H1 (cell line): Measurements from ENCODE around the gene PLEKHH2. TPM values are rescaled to one million over a fixed set of nuclear protein-coding genes. Genes with fewer than 3 reads are reported as not detected.

Experiments used
- CTCF ChIA-PET: fragments of 300-600 bp; sonication (Branson Sonifier 250); formaldehyde crosslinking; loops from one replicate; lab custom pipeline; 2021; ENCODE audit not compliant: partially characterized antibody; lab: Charles Lee
- POLR2A ChIA-PET: fragments of 300-600 bp; sonication (Branson Sonifier 250); formaldehyde crosslinking; loops from one replicate; lab custom pipeline; 2021; ENCODE audit warnings: inconsistent platforms; ENCODE audit not compliant: partially characterized antibody; lab: Charles Lee
- DNase-seq, 2 experiments: peaks; one replicate each; pipeline versions ENCODE4 v3.0.0 to v3.0.0-alpha.2; 2010 to 2022; ENCODE audit warnings: low spot score in 2 of 2, low read depth in 1 of 2, mixed read lengths in 1 of 2
- FAIRE-seq: peaks from 2 replicates; lab custom pipeline; 2011; peaks lifted over from hg19 to GRCh38; lab: Jason Lieb, UNC
- H2AFZ ChIP-seq: 2 replicates; pipeline ENCODE4 v1.8.1; 2012; ENCODE audit warnings: low read length, inconsistent platforms
- H2AK5ac ChIP-seq: 2 replicates; pipeline ENCODE4 v1.6.1; 2013; ENCODE audit warnings: low read depth, low read length
- H2BK120ac ChIP-seq: replicated peaks from 2 replicates; pipeline ENCODE3; 2013; ENCODE audit warnings: low read depth, low read length, inconsistent platforms
- H2BK12ac ChIP-seq: 2 replicates; pipeline ENCODE4 v1.6.1; 2013; ENCODE audit warnings: low read depth, low read length
- H2BK15ac ChIP-seq: 2 replicates; pipeline ENCODE4 v1.6.1; 2013; ENCODE audit warnings: low read length
- H2BK20ac ChIP-seq: 2 replicates; pipeline ENCODE4 v1.6.1; 2013; ENCODE audit warnings: low read length
- H2BK5ac ChIP-seq: 2 replicates; pipeline ENCODE4 v1.6.1; 2013; ENCODE audit warnings: low read depth, low read length
- H3K14ac ChIP-seq: 2 replicates; pipeline ENCODE4 v1.6.1; 2013; ENCODE audit warnings: inconsistent platforms; ENCODE audit not compliant: insufficient read length
- H3K18ac ChIP-seq: 2 replicates; pipeline ENCODE4 v1.6.1; 2013; ENCODE audit warnings: low read length; ENCODE audit errors: extremely low read depth
- H3K23ac ChIP-seq: 2 replicates; pipeline ENCODE4 v1.6.1; 2013; ENCODE audit warnings: inconsistent platforms; ENCODE audit not compliant: insufficient read length
- H3K23me2 ChIP-seq: 2 replicates; pipeline ENCODE4 v1.6.1; 2013; ENCODE audit warnings: low read depth, low read length
- H3K27ac ChIP-seq: 2 replicates; pipeline ENCODE4 v1.6.1; 2011; ENCODE audit warnings: low read depth, low read length, inconsistent platforms
- H3K27me3 ChIP-seq, 4 experiments: replicated peaks in 1 of 4; 1 replicate in 1 of 4; 2 replicates in 3 of 4; pipeline versions ENCODE4 v1.6.1 to v1.8.1; 2011 to 2013; ENCODE audit warnings: low read length in 3 of 4, mild to moderate bottlenecking in 3 of 4, inconsistent platforms in 2 of 4, mixed read lengths in 2 of 4, moderate library complexity in 1 of 4; ENCODE audit not compliant: control insufficient read depth in 3 of 4, insufficient read depth in 3 of 4; ENCODE audit errors: extremely low read depth in 1 of 4
- H3K36me3 ChIP-seq, 4 experiments: 2 replicates each; pipeline versions ENCODE4 v1.6.1 to v1.8.1; 2011 to 2013; ENCODE audit warnings: mild to moderate bottlenecking in 4 of 4, low read length in 3 of 4, moderate library complexity in 2 of 4, control low read depth in 1 of 4, inconsistent platforms in 1 of 4; ENCODE audit not compliant: insufficient read depth in 4 of 4, control insufficient read depth in 2 of 4
- H3K4ac ChIP-seq: replicated peaks from 2 replicates; pipeline ENCODE3; 2013; ENCODE audit warnings: low read length, low read depth, mixed read lengths, inconsistent platforms; ENCODE audit not compliant: insufficient read length
- H3K4me1 ChIP-seq, 4 experiments: replicated peaks in 1 of 4; 1 replicate in 1 of 4; 2 replicates in 3 of 4; pipeline versions ENCODE4 v1.6.1 to v1.8.1; 2011 to 2013; ENCODE audit warnings: low read length in 3 of 4, inconsistent platforms in 2 of 4, mixed read lengths in 1 of 4; ENCODE audit not compliant: insufficient read depth in 4 of 4, control insufficient read depth in 3 of 4
- H3K4me2 ChIP-seq, 2 experiments: 2 replicates each; pipeline versions ENCODE4 v1.6.1 to v1.8.1; 2011 to 2013; ENCODE audit warnings: low read depth in 2 of 2, low read length in 2 of 2, control low read depth in 1 of 2, inconsistent platforms in 1 of 2, mild to moderate bottlenecking in 1 of 2; ENCODE audit not compliant: insufficient read depth in 1 of 2
- H3K4me3 ChIP-seq, 4 experiments: fragments of 200-600, 300-600 bp in 1 of 4; sonication (generic), shearing (Covaris generic), sonication (Bioruptor Twin) in 1 of 4; 2 replicates each; pipeline versions ENCODE4 v1.5.1 to v1.8.1; 2011 to 2016; ENCODE audit warnings: low read length in 4 of 4, low read depth in 3 of 4, control low read depth in 2 of 4, inconsistent platforms in 2 of 4, mild to moderate bottlenecking in 2 of 4, mixed read lengths in 1 of 4, moderate library complexity in 1 of 4; ENCODE audit not compliant: insufficient read depth in 2 of 4; ENCODE audit errors: extremely low read depth in 1 of 4
- H3K56ac ChIP-seq: replicated peaks from 2 replicates; pipeline ENCODE3; 2013; ENCODE audit warnings: low read depth, mild to moderate bottlenecking, mixed read lengths, low read length, inconsistent platforms; ENCODE audit not compliant: insufficient read length
- H3K79me1 ChIP-seq: 2 replicates; pipeline ENCODE4 v1.6.1; 2013; ENCODE audit warnings: low read depth, low read length, control low read depth
- H3K79me2 ChIP-seq, 2 experiments: 2 replicates each; pipeline versions ENCODE4 v1.6.1 to v1.8.1; 2012 to 2013; ENCODE audit warnings: low read length in 2 of 2, mild to moderate bottlenecking in 2 of 2, inconsistent platforms in 1 of 2; ENCODE audit not compliant: insufficient read depth in 2 of 2, control insufficient read depth in 1 of 2
- H3K9ac ChIP-seq, 4 experiments: replicated peaks in 1 of 4; 1 replicate in 1 of 4; 2 replicates in 3 of 4; pipeline versions ENCODE4 v1.6.1 to v1.8.1; 2011 to 2013; ENCODE audit warnings: low read depth in 3 of 4, low read length in 3 of 4, control low read depth in 2 of 4, mild to moderate bottlenecking in 2 of 4, moderate library complexity in 2 of 4, inconsistent platforms in 1 of 4; ENCODE audit errors: extremely low read depth in 1 of 4
- H3K9me3 ChIP-seq, 2 experiments: 2 replicates each; pipeline versions ENCODE4 v1.6.1 to v1.8.1; 2012 to 2013; ENCODE audit warnings: mild to moderate bottlenecking in 2 of 2, moderate library complexity in 2 of 2, control low read depth in 1 of 2, inconsistent platforms in 1 of 2, low read depth in 1 of 2, low read length in 1 of 2, mixed read lengths in 1 of 2; ENCODE audit not compliant: insufficient read depth in 2 of 2
- H4K20me1 ChIP-seq, 2 experiments: replicated peaks in 1 of 2; 2 replicates each; pipeline versions ENCODE3 to v1.8.1; 2011 to 2013; ENCODE audit warnings: inconsistent platforms in 2 of 2, low read length in 2 of 2, mild to moderate bottlenecking in 1 of 2; ENCODE audit not compliant: insufficient read depth in 2 of 2, control insufficient read depth in 1 of 2
- H4K5ac ChIP-seq: 2 replicates; pipeline ENCODE4 v1.6.1; 2013; ENCODE audit warnings: low read length, low read depth, mixed read lengths, inconsistent platforms; ENCODE audit not compliant: insufficient read length
- H4K8ac ChIP-seq: 2 replicates; pipeline ENCODE4 v1.8.0; 2013; ENCODE audit warnings: mild to moderate bottlenecking, moderate library complexity, low read length, inconsistent platforms; ENCODE audit not compliant: insufficient read depth; ENCODE audit errors: extremely low read depth
- H4K91ac ChIP-seq: replicated peaks from 2 replicates; pipeline ENCODE3; 2013; ENCODE audit warnings: low read length, mixed read lengths, inconsistent platforms; ENCODE audit not compliant: insufficient read length
- ASH2L ChIP-seq: fragments of 200-600, 300-600 bp; sonication (generic); IDR thresholded peaks from one replicate; pipeline ENCODE4 v1.7.1; 2017; ENCODE audit warnings: low read length
- CBX5 ChIP-seq: fragments of 300-800, 300-1000 bp; sonication (generic); IDR thresholded peaks from 2 replicates; pipeline ENCODE4 v1.7.1; 2016; ENCODE audit warnings: antibody characterized with exemption, low read length, low read depth
- HDAC2 ChIP-seq, 2 experiments: fragments of 300-600 bp in 1 of 2; sonication (generic) in 1 of 2; IDR thresholded peaks; 2 replicates each; pipeline ENCODE4 v1.6.1; 2011 to 2012; ENCODE audit warnings: low read depth in 2 of 2, low read length in 2 of 2, mild to moderate bottlenecking in 2 of 2, moderate library complexity in 2 of 2, borderline replicate concordance in 1 of 2, inconsistent platforms in 1 of 2
- MAFK ChIP-seq: IDR thresholded peaks from 2 replicates; pipeline ENCODE4 v1.6.1; 2012; ENCODE audit warnings: low read depth, mild to moderate bottlenecking, improper control_type of control experiment, low read length
- POU5F1 ChIP-seq: IDR thresholded peaks from 2 replicates; pipeline ENCODE4 v1.6.1; 2011; ENCODE audit warnings: low read depth, mild to moderate bottlenecking, low read length, moderate library complexity
- SP1 ChIP-seq: IDR thresholded peaks from 2 replicates; pipeline ENCODE4 v1.6.1; 2011; ENCODE audit warnings: low read depth, low read length
- TAF7 ChIP-seq: optimal IDR thresholded peaks from 2 replicates; pipeline ENCODE3; 2011; ENCODE audit warnings: low read depth, mild to moderate bottlenecking, inconsistent platforms, low read length, moderate library complexity, borderline replicate concordance
- TCF12 ChIP-seq: IDR thresholded peaks from 2 replicates; pipeline ENCODE4 v1.6.1; 2011; ENCODE audit warnings: low read depth, mild to moderate bottlenecking, low read length
- YY1 ChIP-seq: IDR thresholded peaks from 2 replicates; pipeline ENCODE4 v1.6.1; 2011; ENCODE audit warnings: low read depth, mild to moderate bottlenecking, low read length
- WGBS, 2 experiments: shearing (Covaris generic) in 1 of 2; methylation state at CpG; one replicate each; pipeline versions ENCODE4 v1.1.6 to v1.1.7; 2013 to 2015; ENCODE audit warnings: low lambda C conversion rate in 2 of 2, mixed read lengths in 2 of 2, inconsistent platforms in 1 of 2, low coverage in 1 of 2, missing lambda C conversion rate in 1 of 2; ENCODE audit not compliant: insufficient replicate concordance in 2 of 2, insufficient coverage in 1 of 2, insufficient read length in 1 of 2; ENCODE audit errors: extremely low coverage in 1 of 2, missing lambda C conversion rate in 1 of 2; 5-methylcytosine and 5-hydroxymethylcytosine counted together
- polyA plus RNA-seq, 7 experiments: library from polyadenylated mRNA; depleted of rRNA in 3 of 7; stranded (reverse) in 5 of 7; unstranded in 2 of 7; fragments of >200 nt in 5 of 7; fragments of 200-250 nt in 2 of 7; gene quantifications; 1 replicate in 5 of 7; 2 replicates in 1 of 7; 4 replicates in 1 of 7; pipeline versions ENCODE4 v1.2.1 to v1.2.3, GENCODE V29; 2011 to 2013; ENCODE audit warnings: missing spikeins in 2 of 7, mixed read lengths in 2 of 7
- total RNA-seq: library from RNA; stranded (reverse); fragmentation: NEBNext Ultra II Directional; extraction: Animal tissue kit (Norgen Biotek cat#: 25700); gene quantifications from 2 replicates; pipeline ENCODE4 v1.2.1, GENCODE V29; 2021
- TF ChIP-seq, protein P1 (sequence below), 3 experiments: IDR thresholded peaks; 1 replicate in 2 of 3; 2 replicates in 1 of 3; pipeline versions ENCODE4 v1.5.1 to v1.6.1; 2011; ENCODE audit warnings: low read length in 3 of 3, mild to moderate bottlenecking in 3 of 3, inconsistent platforms in 2 of 3, low read depth in 1 of 3, moderate library complexity in 1 of 3; ENCODE audit not compliant: insufficient read depth in 1 of 3; ENCODE audit errors: control extremely low read depth in 1 of 3
- TF ChIP-seq, protein P2 (sequence below): IDR thresholded peaks from 2 replicates; pipeline ENCODE4 v1.6.1; 2011; ENCODE audit warnings: low read length, improper control_type of control experiment

The PLEKHH2 gene
- total and polyA plus RNA-seq, 2 of the 8 experiments (the other 6 are each of a cell fraction or from before 2014, with no cell fraction given): 2.2 to 5.0 TPM

DNA sequence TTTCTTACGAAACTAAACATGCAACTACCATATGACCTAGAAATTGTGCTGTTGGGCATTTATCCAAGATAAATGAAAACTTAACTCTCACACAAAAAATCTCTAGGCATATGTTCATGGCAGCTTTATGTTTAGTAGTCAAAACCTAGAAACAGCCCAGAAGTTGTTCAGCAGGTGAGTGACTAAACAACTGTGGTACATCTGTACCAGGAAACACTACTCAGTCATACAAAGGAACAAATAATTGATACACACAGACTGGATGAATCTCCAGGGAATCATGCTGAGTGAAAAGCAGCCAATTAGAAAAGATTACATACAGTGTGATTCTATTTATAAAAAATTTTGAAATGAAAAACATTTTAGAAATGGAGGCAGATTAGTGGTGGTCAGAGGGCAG is 166.1 kb downstream of the PLEKHH2 start:
- Histone ChIP-seq H3K27me3 (no peaks in the 10 kb centered on the region), H3K79me2 (no peaks in the 10 kb centered on the region), H3K9me3 (no peaks in the 10 kb centered on the region), H3K14ac (no peak overlapping the region), H3K79me1 (no peaks in the 10 kb centered on the region), H3K18ac (no peak overlapping the region), H4K91ac (no peak overlapping the region), H3K23ac (no peak overlapping the region), H3K27ac (no peak overlapping the region), H2BK20ac (no peak overlapping the region), H3K4ac (no peak overlapping the region), H3K4me1 (no peaks in the 10 kb centered on the region), H4K8ac (no peak overlapping the region), H3K23me2 (no peaks in the 10 kb centered on the region), H2BK5ac (no peak overlapping the region), H3K56ac (no peak overlapping the region), H2AK5ac (no peak overlapping the region), H3K4me2 (no peak overlapping the region), H2BK120ac (no peak overlapping the region), H4K20me1 (no peaks in the 10 kb centered on the region), H3K9ac (no peak overlapping the region), H2BK15ac (no peak overlapping the region), H3K36me3 (no peaks in the 10 kb centered on the region), H2AFZ (no peak overlapping the region), H2BK12ac (no peak overlapping the region), H3K4me3 (no peak overlapping the region), H4K5ac (no peak overlapping the region)
- ChIA-PET CTCF (no interaction called here), POLR2A (no interaction called here)
- 88% methylated on average over 1 of the region's 1 CpG; no CpG with 5 or more reads in 1 of the 2 experiments for WGBS, 2 experiments
- no peak for FAIRE-seq
- no peak for DNase-seq
- TF ChIP-seq CBX5 (no peak), YY1 (no peak), HDAC2 (IDR thresholded peaks at IDR 0.05; ENCODE audit: borderline replicate concordance in 1 of 2, low read depth in 2 of 2, low read length in 2 of 2) (no peak), SP1 (no peak), MAFK (no peak), POU5F1 (no peak), TAF7 (no peak), ASH2L (no peak), TCF12 (no peak)
- TF ChIP-seq, protein P1, sequence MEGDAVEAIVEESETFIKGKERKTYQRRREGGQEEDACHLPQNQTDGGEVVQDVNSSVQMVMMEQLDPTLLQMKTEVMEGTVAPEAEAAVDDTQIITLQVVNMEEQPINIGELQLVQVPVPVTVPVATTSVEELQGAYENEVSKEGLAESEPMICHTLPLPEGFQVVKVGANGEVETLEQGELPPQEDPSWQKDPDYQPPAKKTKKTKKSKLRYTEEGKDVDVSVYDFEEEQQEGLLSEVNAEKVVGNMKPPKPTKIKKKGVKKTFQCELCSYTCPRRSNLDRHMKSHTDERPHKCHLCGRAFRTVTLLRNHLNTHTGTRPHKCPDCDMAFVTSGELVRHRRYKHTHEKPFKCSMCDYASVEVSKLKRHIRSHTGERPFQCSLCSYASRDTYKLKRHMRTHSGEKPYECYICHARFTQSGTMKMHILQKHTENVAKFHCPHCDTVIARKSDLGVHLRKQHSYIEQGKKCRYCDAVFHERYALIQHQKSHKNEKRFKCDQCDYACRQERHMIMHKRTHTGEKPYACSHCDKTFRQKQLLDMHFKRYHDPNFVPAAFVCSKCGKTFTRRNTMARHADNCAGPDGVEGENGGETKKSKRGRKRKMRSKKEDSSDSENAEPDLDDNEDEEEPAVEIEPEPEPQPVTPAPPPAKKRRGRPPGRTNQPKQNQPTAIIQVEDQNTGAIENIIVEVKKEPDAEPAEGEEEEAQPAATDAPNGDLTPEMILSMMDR (IDR thresholded peaks at IDR 0.05; ENCODE audit: control extremely low read depth in 1 of 3, insufficient read depth in 1 of 3, low read depth in 1 of 3, low read length in 3 of 3): no peak
- TF ChIP-seq, protein P2, sequence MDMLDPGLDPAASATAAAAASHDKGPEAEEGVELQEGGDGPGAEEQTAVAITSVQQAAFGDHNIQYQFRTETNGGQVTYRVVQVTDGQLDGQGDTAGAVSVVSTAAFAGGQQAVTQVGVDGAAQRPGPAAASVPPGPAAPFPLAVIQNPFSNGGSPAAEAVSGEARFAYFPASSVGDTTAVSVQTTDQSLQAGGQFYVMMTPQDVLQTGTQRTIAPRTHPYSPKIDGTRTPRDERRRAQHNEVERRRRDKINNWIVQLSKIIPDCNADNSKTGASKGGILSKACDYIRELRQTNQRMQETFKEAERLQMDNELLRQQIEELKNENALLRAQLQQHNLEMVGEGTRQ: no peak
